GM18498 (cell line): ENCODE data around the gene CHST5.
"Not testable (repeated sequence)": the region's sequence is repeated elsewhere in the genome, so short reads cannot be mapped to it uniquely, and the experiment has no call there.

ENCODE experiments used
- ATAC-seq: cut with Tn5 transposase; IDR thresholded peaks from one replicate; pipeline ENCODE4 v1.9.1; 2021; ENCODE audit warnings: mild to moderate bottlenecking, moderate library complexity; ENCODE audit not compliant: unreplicated experiment

Gene CHST5

DNA sequence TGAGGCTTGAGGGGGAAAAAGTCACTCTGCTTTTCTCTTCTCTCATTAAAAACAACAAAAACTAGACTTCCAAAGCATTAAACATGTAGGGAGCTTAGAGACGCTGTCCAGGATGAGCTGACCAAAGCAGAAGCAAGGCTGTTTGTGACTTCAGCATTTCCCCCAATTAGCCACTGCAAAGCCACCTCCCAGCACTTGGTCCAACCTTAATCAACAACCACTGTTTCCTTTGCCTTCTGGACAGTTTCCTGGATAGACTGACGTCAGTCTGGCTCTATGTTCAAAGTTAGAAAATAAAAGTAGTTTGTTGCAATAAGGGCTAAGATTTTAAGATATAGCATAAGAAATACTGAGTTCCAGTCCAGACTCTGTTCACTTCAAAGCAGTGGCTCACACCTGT is 17.0 kb upstream of the CHST5 start:
- no peak for ATAC-seq

DNA sequence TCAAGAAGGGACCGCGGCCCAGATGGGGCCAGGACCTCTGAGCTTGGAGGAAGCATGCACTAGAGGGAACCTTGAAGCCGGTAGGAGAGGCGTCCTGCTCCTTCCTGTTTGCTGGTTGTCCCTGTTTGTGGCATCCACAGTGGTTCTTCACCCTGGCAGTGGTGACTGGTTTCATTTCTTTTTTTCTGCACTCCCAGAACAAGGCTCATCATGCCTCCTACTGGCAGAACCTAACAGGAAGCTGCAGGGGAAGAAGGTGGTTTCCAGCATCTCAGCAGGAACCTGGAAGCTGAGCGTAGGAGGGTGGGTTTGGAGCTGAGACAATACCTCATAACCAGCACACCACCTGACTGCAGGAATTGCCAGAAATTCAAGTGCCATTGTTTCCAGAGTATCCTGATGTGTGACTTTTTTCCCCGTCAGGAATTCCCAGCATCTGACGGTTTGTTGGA is 14.3 kb upstream of the CHST5 start:
- peak; percentile 84 for ATAC-seq

DNA sequence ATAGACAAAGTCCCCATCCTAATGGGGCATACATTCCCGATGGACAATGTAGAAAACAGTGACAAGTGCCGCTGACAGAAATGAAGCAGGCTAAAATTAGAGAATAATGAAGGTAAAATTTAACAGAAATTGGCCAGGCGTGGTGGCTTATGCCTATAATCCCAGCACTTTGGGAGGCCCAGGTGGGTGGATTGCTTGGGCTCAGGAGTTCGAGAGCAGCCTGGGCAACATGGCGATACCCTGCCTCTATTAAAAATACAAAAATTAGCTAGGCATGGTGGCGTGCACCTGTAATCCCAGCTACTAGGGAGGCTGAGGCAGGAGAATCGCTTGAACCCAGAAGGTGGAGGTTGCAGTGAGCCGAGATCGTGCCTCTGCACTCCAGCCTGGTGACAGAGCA is 12.5 kb upstream of the CHST5 start:
- ATAC-seq, result not testable (repeated sequence)

DNA sequence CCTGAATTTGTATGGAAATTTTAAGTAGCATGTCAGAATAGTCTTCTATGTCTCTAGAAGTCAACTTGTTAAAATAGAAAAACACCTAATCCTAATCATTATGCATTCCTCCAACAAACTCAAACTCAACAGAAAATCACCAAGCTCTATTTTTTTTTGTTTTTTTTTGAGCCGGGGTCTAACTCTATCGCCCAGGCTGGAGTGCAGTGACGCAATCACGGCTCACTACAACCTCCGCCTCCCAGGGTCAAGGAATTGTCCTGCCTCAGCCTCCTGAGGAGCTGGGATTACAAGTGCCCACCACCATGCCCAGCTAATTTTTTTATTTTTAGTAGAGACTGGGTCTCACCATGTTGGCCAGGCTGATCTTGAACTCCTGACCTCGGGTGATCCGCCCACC is 10.4 kb upstream of the CHST5 start:
- ATAC-seq, result no peak

DNA sequence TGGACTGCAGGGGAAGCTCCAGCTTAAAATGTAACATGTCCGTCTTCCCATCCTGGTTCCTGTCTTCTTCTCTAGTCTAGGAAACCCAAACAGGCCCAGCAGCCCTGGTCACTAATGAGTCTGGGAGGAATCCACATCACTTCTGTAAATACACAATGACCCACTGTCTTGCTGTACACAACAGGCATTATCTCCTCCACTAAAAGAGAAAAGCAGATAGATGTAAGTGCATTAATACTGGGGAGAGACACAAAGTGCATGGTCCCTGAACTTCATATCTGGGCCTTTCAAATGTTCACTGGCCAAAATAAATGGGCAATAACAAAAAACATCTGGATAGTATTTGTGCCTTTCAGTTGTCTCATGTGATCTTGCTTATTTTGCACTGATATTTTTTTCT is 10.0 kb upstream of the CHST5 start:
- ATAC-seq, result not testable (repeated sequence)

DNA sequence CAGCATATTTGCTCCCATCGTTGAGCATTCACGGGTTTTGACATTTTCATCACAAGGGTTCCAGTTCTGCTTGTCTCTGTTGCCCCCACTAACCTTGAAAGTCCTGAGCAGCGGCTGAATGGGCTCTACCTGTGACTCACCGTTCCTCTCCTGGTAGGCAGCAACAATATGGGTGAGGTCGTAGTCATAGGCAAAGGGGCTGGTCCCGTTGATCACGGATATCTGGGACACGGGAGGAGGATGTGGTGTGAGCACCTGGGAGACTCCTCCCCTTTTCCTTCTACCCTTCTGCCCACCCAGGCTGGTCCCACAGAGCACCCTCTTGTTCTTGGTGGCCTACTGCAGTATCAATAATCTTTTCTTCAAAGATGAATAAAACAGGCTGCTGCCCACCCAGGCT is 6.6 kb upstream of the CHST5 start:
- ATAC-seq, result not testable (repeated sequence)

DNA sequence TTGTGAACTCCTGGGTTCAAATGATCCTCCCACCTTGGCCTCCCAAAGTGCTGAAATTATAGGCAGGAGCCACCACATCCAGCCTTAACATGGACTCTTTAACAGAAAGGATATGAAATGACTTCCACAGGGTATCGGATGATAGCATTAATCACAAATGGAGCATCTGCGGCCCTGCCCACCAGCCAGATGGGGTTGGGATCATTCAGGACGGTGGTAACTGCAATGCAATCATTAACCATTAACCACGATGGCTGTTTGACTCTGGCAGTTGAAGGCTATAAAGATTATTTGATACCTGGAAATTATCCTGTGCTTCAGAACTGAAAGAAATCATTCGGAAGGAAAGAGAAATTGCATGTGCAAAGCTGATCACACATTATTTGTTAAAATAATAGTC is 5.3 kb upstream of the CHST5 start:
- ATAC-seq, result no peak

DNA sequence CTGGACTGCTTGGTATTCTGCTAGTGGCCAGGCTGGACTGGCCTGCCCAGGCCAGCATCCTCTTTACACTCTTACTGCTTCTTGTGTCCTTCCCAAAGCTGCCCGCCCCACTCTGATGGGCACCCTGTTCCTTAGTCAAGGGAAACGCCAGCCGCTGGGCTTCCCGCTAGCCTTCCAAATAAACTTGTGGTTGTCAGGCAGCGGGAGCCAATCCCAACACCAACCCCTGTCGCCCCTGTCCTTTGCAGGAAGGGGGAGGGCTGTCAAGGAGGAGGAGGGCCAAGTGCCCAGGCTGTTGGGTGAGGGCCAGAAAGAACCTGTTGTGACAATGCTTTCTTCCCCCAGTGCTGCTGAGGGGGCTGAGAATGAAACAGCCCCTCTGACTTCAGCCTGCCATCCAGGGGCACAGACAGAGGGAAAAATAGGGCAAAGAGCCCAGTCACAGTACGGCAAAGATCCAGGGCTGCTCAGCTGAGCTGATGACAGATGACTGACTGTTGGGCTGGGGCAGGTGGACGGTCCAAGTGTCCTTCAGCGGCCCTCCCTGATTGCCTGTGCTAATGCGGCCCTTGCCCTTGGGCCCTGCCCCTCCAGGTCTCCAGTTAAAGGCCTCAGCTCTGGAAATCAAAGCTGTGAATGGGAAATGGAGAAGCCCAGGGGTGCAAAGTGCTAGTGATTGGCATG is 3.1 kb upstream of the CHST5 start:
- ATAC-seq, result not testable (repeated sequence)

DNA sequence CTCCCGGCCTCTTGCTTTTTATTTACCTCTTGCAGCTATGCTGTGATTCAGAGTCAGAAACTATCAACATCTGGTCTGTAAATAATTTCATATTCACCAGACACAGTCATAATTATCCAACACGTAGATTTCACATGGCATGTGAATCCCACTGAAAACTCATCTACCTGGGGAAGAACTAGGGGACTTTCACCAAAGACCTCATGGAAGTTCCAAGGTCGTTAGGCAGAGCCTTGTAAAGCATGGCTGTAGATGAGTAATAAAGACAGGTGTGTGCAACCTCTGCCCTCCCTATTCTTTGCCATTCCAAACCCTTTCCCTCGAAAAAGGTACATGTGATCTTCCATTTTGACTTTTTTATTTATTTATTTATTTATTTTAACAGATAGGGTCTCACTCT is 1.9 kb upstream of the CHST5 start:
- no peak for ATAC-seq

DNA sequence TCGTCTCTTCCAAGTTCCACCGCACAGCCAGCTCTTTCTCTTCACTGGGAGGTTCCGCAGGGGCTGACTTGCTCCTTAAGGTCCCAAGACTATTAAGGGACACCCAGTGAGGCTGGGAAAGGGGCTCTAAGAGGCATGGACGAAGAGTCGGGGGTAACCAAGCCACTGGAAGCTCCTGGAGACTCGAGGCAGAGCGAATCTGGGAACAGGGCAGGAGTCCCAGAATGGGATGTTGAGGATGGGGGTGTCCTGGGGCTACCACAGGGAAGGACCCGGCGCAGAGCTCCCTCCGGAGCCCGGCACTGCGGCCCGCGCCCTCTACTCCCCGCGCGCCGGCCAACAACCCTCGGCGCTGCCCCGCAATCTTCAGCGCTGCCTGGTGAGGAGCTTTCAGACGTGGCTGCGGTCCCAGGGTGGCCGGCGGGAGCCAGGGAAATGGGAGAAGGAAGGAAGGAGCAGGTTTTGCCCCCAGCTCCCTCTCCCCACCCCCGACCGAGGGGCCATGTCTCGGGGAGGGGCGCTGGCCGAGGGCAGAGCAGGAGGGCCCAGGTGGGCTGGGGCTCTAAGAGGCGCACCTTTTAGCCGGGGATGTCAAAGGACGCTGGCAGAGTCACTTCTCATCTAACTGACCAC is 581 bp downstream of the CHST5 start:
- ATAC-seq, result no peak

DNA sequence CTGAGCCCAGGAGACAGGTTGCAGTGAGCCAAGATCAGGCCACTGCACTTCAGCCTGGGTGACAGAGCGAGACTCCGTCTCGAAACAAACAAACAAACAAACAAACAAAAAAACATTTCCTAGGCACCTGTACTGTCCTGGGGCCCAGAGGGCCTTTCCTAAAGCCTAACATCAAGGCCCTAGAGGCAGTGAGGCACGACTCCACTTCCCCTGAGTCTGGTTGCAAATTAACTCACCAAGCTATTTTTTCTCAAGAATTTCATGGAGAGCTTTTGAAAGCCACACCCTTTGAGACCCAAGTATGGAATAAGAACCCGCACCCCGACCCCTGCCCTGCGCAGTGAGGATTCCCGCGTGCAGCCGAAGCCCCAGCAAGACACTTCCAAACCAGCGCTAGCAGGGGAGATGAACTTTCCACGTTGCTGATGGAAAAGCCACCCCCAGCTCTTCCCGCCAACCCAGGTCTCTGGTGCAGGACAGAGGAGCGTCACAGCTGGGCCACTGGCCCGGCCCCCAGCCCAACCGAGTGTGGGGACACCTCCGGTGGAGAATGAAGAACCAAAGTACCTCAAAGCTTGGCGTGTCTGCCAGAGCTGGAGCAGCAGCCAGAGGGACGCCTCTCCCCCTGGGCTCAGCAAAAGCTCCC is 1.2 kb downstream of the CHST5 start:
- no peak for ATAC-seq

DNA sequence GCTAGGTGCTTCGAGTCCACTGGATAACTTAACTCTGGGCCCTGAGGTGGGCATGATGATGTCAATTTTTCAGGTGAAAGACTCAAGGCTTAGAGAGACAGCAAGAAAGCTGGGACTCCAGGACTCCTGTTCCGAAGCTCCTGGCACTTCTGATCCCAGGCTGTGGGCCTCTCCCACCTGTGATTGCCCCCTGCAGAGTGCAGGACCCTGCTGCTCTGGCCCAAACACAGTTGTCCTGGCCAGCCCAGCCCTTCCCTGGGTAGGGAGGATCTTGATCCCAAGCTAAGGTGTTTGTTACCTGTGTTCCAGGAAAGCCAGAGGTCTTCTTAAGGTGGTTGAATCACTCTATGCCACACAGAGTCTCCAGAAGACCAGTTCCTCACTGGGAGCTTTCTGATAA is 3.1 kb downstream of the CHST5 start:
- ATAC-seq, result no peak

DNA sequence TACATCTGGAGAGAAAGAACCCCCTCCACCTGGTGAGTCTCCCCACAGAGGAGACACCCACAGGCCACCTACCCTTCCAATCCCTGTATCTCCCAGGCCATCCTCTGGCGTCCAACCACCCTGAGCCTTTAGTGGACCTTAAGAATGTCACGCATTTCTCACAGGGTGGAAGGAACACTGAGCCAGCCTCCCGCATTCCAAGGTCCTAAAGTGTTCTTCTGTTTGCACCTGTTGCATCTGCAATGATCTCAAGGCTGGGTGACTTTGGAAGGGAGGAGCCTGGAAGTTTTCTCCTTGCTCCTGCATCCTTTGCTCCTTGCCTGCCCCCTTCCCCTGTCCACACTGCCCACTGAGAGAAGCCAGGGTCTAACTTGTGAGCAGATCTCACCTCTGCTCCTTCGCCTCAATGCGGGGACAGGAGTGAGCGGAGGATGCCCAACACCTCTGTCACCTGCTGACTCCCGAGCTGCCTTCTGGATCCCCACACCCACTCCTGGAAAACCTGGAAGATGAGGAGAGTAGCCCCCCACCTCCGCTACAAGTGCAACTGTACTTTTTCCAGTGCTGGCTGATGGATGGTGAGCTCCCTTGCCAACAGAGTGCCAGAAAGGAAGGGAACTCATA is 3.7 kb downstream of the CHST5 start:
- no peak for ATAC-seq

DNA sequence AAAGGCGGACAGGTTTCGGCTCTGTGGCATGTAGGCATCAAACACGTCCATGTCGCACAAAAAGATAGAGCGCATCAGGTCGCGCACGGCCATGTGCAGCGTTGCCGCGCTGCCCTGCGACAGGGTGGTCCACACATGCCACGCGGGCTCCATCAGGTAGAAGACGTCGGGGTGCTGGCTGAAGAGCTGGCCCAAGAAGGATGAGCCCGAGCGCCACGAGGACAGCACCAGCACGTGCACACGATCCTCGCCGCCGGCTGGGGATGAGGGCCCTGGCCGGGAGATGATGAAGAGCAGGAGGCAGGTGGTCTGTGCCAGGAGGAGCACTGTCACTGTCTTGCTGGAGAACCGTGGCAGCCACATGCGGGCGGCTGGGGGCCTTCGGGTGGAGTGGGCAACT is 5.9 kb downstream of the CHST5 start:
- ATAC-seq, result no peak

DNA sequence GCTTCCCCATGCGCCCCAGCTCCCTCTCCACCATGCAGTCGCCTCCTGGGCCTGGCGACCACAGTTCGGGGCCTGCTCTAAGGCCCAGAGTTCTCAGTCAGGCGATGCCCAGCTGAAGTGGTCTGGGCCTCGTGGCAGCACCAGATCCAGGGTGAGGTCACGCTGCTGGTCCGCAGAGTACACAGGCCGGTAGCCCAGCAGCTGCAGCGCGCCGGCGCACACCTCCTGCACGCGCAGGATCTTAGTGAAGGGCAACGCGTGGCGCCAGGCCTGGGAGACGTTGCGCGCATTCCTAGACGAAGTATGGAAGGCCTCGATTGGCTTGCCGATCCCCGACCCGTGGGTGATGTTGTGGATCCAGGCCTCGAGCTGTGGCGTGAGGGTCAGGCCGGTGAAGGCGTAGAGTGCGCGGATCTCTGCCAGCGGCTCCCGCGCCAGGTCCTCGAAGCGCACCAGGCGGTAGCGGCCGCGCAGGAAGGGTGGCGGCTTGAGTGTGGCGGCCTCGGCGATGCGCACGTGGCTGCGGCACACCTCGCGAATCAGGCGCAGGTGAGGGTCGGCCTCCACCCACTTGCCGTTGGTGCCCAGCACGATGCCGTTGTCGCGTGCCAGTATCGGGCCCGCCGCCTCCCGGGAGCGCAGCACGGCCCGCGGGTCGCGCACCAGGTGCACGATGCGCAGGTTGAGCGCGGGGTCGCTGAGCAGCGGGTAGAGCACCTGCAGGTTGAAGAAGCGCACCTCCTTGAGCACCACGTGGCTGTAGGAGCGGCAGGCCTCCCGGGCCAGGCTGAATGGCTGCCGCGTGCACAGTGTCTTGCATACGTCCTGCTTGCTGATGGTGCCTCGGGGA is 6.6 kb downstream of the CHST5 start:
- no peak for ATAC-seq

DNA sequence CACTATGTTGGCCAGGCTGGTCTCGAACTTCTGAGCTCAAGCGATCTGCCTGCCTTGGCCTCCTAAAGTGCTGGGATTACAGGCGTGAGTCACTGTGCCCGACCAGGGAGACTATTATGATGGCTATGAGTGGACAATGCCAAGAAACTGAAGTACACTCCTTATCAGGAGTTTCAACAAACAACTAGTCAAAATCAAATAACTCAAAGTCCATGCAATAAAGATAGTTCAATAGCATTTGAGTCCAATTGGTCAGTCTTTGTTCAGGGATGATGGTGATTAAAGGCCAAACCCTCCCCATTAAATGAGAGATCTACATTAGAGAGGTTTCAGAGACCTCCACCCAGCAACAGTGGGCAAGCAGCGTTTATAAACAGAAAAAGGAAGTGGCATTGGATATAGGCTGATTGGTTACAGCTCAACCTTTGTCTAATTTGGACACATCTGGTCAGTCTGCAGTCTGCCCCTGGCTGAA is 8.0 kb downstream of the CHST5 start:
- no peak for ATAC-seq

DNA sequence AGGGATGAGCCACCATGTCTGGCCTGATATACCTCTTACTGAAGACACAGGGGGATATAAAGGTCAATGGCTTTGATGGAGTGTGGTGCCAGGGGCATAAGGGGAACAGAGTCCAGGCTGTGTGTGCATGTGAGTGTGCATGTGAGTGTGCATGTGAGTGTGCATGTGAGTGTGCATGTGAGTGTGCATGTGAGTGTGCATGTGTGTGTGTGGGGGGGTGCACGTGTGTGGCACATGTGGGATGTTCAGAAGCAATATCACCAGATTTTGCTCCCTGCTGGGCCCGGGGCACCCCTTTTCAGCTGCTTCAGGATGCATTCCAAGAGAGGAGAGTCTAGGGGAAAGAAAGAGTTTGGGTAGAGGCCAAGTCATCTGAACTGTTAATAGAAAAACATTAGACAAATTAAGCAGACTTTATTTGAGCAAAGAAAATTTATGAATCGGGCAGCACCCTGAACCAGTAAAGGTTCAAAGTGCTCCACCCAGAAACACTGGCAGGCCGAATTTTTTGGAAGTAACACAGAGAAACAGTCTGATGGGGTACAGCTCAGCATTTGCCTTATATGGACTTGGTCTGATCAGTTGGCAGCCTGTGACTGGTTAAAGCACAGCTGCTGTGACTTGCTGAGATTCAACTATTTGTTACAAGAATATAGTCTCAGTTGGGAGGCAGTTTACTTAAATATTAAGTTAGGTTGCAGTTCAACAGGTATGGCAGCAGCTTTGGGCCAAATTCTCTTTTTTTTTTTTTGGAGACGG is 9.7 kb downstream of the CHST5 start:
- no peak for ATAC-seq

DNA sequence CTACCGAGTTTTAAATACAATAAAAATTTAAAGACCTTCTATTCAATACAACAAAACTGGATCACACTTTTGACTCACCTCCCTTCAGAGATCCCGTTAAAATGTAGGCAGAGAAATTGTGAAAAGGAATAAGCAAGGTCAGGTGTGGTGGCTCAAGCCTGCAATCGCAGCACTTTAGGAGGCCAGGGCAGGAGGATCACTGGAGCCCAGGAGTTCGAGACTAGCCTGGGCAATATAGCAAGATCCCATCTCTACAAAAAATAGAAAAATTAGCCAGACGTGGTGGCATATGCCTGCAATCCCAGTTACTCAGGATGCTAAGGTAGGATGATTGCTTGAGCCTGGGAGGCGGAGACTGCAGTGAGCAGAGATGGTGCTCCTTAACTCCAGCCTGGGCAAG is 16.7 kb downstream of the CHST5 start:
- no peak for ATAC-seq

DNA sequence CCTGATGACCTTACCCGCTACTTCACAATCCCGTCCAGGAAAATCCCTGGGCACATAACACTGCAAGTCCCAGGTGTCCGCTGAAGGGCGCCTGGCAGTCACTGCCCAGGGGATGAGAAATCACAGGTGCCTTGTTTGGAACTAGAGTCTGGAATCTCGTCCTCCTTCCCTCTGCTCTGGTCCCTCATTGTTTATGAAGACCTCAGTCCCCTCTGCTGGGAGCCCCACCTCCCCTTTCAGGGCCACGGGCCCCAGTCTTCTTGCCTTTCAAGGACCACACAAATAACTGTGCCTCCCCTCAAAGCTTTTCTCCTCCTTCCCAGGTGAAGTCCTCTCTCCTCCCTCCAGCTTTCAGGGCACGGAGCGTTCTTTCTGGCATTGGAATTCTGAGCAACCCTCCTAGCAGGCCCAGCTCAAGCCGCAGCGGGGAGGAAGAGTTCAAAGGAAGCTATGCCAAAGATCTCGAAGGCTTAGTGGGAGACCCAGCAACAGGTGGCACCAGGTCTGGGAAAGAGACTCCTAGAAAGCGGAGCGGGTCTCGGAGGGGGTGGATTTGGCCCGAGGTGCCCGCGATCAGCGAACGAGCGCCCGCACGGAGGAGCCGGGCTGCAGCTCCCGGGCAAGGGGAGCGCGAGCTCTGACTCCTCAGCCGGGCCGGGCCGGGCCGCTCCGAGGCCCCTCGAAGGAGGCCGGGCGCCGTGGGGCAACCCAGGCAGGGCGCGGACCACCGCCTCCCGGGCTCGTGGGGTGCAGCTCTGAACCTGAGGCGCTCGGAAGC is 19.5 kb downstream of the CHST5 start:
- ATAC-seq, result not testable (repeated sequence)
